ENCODE results near the gene SYK. TPM values are rescaled to one million over a fixed set of nuclear protein-coding genes. Genes with fewer than 3 reads are reported as not detected.

SYK gene
- total RNA-seq, 2 donors from 2014 or later = 4.5 to 43.6 TPM

DNA sequence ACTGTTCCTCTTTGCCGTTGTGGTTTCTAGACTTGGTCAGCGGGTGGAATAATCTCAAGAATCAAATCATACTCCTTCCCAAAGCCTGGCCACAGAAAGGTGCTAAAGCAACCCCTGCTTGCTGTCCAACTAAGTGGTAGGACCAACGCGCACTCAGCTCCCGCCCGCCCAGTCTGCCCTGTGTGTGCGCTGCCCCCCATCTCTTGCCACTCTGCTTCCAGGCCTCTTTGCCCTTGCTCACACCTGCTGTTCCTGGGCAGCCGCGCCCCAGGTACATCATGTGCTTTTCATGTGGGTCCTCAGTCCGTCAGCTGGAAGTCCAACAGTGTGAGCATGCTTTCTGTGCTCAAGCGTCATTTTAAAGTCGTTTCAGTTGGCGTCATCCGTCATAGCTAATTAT lies 65.5 kb downstream of the SYK start:
- no peak overlapping the region for H3K4me3 ChIP-seq
- intact Hi-C loops (cut with DNase I) = no loop called here
- DNase-seq (ENCODE audit: low spot score) = no peak

DNA sequence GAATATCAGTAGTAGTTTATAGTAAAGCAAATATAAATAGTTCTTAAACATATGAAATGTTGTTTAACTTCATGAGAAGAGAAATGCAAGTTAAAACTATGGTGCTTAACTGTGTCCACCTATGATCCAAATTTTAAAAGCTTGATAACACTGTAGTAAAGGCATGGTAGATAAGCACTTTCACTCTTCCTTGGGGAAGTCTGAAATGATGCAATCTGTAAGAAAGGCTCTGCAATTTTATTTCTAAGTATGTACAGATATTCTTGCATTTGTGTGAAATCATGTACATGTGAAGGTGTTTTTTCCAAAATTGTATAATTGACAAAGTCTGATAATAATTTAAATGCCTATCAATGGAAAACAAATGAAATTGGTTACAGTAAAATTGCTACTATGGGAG lies 66.9 kb downstream of the SYK start:
- H3K4me1 ChIP-seq (replicated peaks) = no peaks in the 10 kb centered on the region
- TF ChIP-seq, protein P1, sequence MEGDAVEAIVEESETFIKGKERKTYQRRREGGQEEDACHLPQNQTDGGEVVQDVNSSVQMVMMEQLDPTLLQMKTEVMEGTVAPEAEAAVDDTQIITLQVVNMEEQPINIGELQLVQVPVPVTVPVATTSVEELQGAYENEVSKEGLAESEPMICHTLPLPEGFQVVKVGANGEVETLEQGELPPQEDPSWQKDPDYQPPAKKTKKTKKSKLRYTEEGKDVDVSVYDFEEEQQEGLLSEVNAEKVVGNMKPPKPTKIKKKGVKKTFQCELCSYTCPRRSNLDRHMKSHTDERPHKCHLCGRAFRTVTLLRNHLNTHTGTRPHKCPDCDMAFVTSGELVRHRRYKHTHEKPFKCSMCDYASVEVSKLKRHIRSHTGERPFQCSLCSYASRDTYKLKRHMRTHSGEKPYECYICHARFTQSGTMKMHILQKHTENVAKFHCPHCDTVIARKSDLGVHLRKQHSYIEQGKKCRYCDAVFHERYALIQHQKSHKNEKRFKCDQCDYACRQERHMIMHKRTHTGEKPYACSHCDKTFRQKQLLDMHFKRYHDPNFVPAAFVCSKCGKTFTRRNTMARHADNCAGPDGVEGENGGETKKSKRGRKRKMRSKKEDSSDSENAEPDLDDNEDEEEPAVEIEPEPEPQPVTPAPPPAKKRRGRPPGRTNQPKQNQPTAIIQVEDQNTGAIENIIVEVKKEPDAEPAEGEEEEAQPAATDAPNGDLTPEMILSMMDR (IDR thresholded peaks at IDR 0.05) = no peak
- no peak for TF ChIP-seq POLR2AphosphoS5 (IDR thresholded peaks at IDR 0.05)
- TF ChIP-seq POLR2A (IDR thresholded peaks at IDR 0.05) = no peak
- DNase-seq (ENCODE audit: low spot score) = no peak
- intact Hi-C loops (cut with DNase I) = no loop called here
- no peak overlapping the region for H3K27ac ChIP-seq
- H3K4me3 ChIP-seq = no peak overlapping the region
- no peaks in the 10 kb centered on the region for H3K36me3 ChIP-seq
- H3K27me3 ChIP-seq (replicated peaks; ENCODE audit: insufficient read depth) = no peaks in the 10 kb centered on the region
- H3K9me3 ChIP-seq = no peaks in the 10 kb centered on the region

More for the DNA sequence above, 65.5 kb downstream of the SYK start:
- H3K9me3 ChIP-seq = no peaks in the 10 kb centered on the region
- H3K36me3 ChIP-seq = no peaks in the 10 kb centered on the region
- H3K4me1 ChIP-seq (replicated peaks) = no peaks in the 10 kb centered on the region
- H3K27me3 ChIP-seq (replicated peaks; ENCODE audit: insufficient read depth) = no peaks in the 10 kb centered on the region
- no peak overlapping the region for H3K27ac ChIP-seq
- WGBS = 91% methylated on average over 14 of the region's 14 CpGs
- TF ChIP-seq, protein P1 (IDR thresholded peaks at IDR 0.05) = no peak
- TF ChIP-seq POLR2A (IDR thresholded peaks at IDR 0.05) = no peak
- TF ChIP-seq POLR2AphosphoS5 (IDR thresholded peaks at IDR 0.05) = no peak

DNA sequence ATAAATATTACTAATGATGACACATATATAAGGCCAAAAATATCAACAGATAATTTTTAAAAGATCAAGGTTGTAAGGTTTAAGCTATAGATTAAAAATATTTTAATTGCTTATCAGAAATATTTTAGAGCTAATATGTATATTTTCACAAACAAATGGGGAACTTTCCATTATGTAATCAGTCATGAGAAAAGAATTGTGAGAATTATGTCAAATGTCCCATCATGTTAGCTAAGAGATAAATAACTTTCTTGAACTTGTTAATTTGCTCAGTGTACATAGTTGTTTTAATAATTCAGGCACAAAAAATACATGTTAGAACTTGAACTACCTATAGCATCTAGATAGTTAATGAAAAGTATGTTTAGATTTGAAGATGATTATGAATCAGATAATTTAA lies 67.7 kb downstream of the SYK start:
- intact Hi-C loops (cut with DNase I) = no loop called here
- H3K4me3 ChIP-seq = no peak overlapping the region
- H3K9me3 ChIP-seq = no peaks in the 10 kb centered on the region
- no peaks in the 10 kb centered on the region for H3K36me3 ChIP-seq
- DNase-seq (ENCODE audit: low spot score) = no peak
- H3K27me3 ChIP-seq (replicated peaks; ENCODE audit: insufficient read depth) = no peaks in the 10 kb centered on the region
- TF ChIP-seq, protein P1 (IDR thresholded peaks at IDR 0.05) = no peak
- TF ChIP-seq POLR2A (IDR thresholded peaks at IDR 0.05) (no peak), POLR2AphosphoS5 (IDR thresholded peaks at IDR 0.05) (no peak)
- no peaks in the 10 kb centered on the region for H3K4me1 ChIP-seq (replicated peaks)
- no peak overlapping the region for H3K27ac ChIP-seq

DNA sequence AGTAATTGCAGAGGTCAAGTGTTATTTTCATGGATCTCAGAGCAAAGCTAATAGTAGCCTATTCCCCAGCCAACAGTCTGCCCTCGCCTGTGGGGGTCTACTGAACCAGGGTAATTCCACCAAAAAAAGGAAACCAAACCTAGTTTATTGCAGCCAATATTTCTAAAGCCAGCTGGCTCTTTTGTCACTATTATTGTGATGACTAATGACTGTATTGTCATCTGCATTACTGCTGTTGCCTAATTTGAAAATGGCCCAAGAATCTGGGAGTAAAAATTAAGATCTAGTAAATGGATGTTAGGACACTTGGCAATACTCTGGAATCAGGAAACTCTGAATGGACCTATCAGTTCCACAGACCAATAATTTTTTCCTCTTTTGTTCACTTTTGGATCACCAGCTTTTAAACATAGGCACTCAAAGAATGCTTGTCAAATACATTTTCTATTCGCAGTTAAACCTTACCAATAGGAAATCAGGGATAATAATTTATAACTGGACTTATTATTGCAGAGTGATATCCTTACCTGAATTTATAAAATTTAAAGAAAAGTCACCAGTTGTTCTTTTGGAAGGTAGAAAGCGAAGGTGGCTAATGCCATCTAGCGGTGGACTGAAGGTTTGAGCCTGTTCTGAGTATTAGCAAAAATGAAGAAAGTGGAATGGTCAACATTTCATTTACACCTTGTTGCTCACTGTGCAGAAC lies 69.2 kb downstream of the SYK start:
- H3K9me3 ChIP-seq = no peaks in the 10 kb centered on the region
- no peak overlapping the region for H3K27ac ChIP-seq
- TF ChIP-seq, protein P1 (IDR thresholded peaks at IDR 0.05) = peak; percentile 61 to 74 (median 70)
- no peak for TF ChIP-seq POLR2AphosphoS5 (IDR thresholded peaks at IDR 0.05)
- no peaks in the 10 kb centered on the region for H3K36me3 ChIP-seq
- H3K27me3 ChIP-seq (replicated peaks; ENCODE audit: insufficient read depth) = no peaks in the 10 kb centered on the region
- 10% methylated on average over 4 of the region's 4 CpGs for WGBS
- intact Hi-C loops (cut with DNase I) = loop anchor here (5.0 to 10.0 kb wide), 3 partner anchors 646 to 1273 kb away; no protein-coding TSS in a partner anchor
- DNase-seq (ENCODE audit: low spot score) = no peak
- no peaks in the 10 kb centered on the region for H3K4me1 ChIP-seq (replicated peaks)
- no peak overlapping the region for H3K4me3 ChIP-seq

DNA sequence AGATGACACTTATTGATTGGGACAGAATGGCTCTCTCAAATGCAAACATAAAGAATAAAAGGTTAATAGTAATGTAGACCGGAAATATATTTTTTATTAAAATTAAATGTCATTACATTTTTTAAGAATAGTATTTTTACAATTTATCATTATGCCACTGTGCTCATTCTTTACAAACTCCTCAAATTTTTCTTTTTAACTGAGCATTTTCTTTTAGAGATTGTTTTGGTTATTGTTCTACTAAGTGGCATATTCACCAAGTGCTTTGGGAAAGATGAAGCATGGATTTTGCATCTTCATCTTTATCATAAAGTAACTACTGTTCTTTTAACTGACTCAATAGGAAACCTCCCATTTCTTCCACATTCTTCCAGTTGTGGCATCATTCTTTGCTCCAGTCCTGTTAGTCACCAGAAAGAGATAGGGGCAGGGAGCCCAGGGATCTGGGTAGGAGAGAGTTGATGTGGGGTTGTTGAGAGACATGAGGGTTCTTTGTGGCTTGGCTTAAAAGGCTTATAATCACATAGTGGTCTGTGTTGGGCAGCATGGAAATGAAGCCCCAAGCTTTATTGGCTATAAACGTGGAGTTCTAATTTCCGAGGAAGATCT lies 69.8 kb downstream of the SYK start:
- H3K9me3 ChIP-seq = no peaks in the 10 kb centered on the region
- TF ChIP-seq, protein P1 (IDR thresholded peaks at IDR 0.05) = no peak
- TF ChIP-seq POLR2AphosphoS5 (IDR thresholded peaks at IDR 0.05) = no peak
- TF ChIP-seq POLR2A (IDR thresholded peaks at IDR 0.05) = no peak
- no peaks in the 10 kb centered on the region for H3K36me3 ChIP-seq
- no peak overlapping the region for H3K27ac ChIP-seq
- DNase-seq (ENCODE audit: low spot score) = no peak
- H3K4me1 ChIP-seq (replicated peaks) = no peaks in the 10 kb centered on the region
- no peaks in the 10 kb centered on the region for H3K27me3 ChIP-seq (replicated peaks; ENCODE audit: insufficient read depth)
- intact Hi-C loops (cut with DNase I) = loop anchor here (5.0 to 10.0 kb wide), 3 partner anchors 647 to 1274 kb away; no protein-coding TSS in a partner anchor
- WGBS = 53% methylated on average over 3 of the region's 3 CpGs
- H3K4me3 ChIP-seq = no peak overlapping the region
